OCI-LY7 (cell line): ENCODE data around the gene HGS. TPM values are rescaled to one million over a fixed set of nuclear protein-coding genes. Genes with fewer than 3 reads are reported as not detected.

Experiments used
- BruUV-seq: library from RNA; stranded (reverse); fragments of 400-500 nt; replicated peaks from 2 replicates; lab custom pipeline; 2021; lab: Mats Ljungman, UMichigan
- CTCF ChIA-PET: fragments of 300-600 bp; sonication (Branson Sonifier 250); formaldehyde crosslinking; loops from one replicate; lab custom pipeline; 2022; ENCODE audit warnings: antibody characterized with exemption; ENCODE audit not compliant: unreplicated experiment; lab: Charles Lee
- POLR2A ChIA-PET: fragments of 300-600 bp; sonication (Branson Sonifier 250); formaldehyde crosslinking; loops from one replicate; lab custom pipeline; 2022; ENCODE audit warnings: antibody characterized with exemption; lab: Charles Lee
- DNase-seq: peaks from one replicate; pipeline ENCODE4 v3.0.0-alpha.2; 2015; ENCODE audit warnings: low spot score
- H2AFZ ChIP-seq: fragments of 200-600 bp; sonication (generic), shearing (Covaris generic); 2 replicates; pipeline ENCODE4 v1.6.1; 2014; ENCODE audit warnings: mild to moderate bottlenecking, antibody characterized with exemption, low read length, moderate library complexity
- H3K27ac ChIP-seq: fragments of 200-600 bp; sonication (generic); 2 replicates; pipeline ENCODE4 v1.5.1; 2014; ENCODE audit warnings: mixed run types, low read depth, mild to moderate bottlenecking, moderate library complexity, low read length, inconsistent platforms; ENCODE audit not compliant: poor library complexity, severe bottlenecking
- H3K36me3 ChIP-seq: fragments of 200-600 bp; sonication (generic); 2 replicates; pipeline ENCODE4 v1.6.1; 2014; ENCODE audit warnings: mild to moderate bottlenecking, antibody characterized with exemption, low read length, moderate library complexity, mixed read lengths; ENCODE audit not compliant: insufficient read depth
- H3K4me1 ChIP-seq: fragments of 200-600 bp; sonication (generic); 2 replicates; pipeline ENCODE4 v1.5.1; 2014; ENCODE audit warnings: mild to moderate bottlenecking, low read length; ENCODE audit not compliant: insufficient read depth, poor library complexity, severe bottlenecking
- H3K4me2 ChIP-seq: fragments of 200-600 bp; sonication (generic); 2 replicates; pipeline ENCODE4 v1.6.1; 2014; ENCODE audit warnings: mild to moderate bottlenecking, low read length
- H3K4me3 ChIP-seq: fragments of 200-600 bp; sonication (generic); 2 replicates; pipeline ENCODE4 v1.5.1; 2014; ENCODE audit warnings: mild to moderate bottlenecking, low read depth, low read length; ENCODE audit not compliant: poor library complexity, severe bottlenecking
- H3K79me2 ChIP-seq: fragments of 200-600 bp; sonication (generic); 2 replicates; pipeline ENCODE4 v1.6.1; 2016; ENCODE audit warnings: low read depth, mild to moderate bottlenecking, low read length, moderate library complexity, mixed read lengths; ENCODE audit not compliant: insufficient read depth
- H3K9me2 ChIP-seq: fragments of 200-600 bp; sonication (generic); 2 replicates; pipeline ENCODE4 v1.6.1; 2016; ENCODE audit warnings: mild to moderate bottlenecking, low read length, mixed read lengths; ENCODE audit not compliant: insufficient read depth
- H3K9me3 ChIP-seq: fragments of 200-600 bp; sonication (generic); 2 replicates; pipeline ENCODE4 v1.6.1; 2014; ENCODE audit warnings: mild to moderate bottlenecking, mixed run types, low read length, mixed read lengths
- H4K20me1 ChIP-seq: fragments of 200-600 bp; sonication (generic); 2 replicates; pipeline ENCODE4 v1.6.1; 2014; ENCODE audit warnings: mild to moderate bottlenecking, antibody characterized with exemption, low read length, moderate library complexity, mixed read lengths; ENCODE audit not compliant: insufficient read depth
- CTCF ChIP-seq: fragments of 200-600 bp; sonication (generic); conservative IDR thresholded peaks from 2 replicates; pipeline ENCODE4 v1.5.1; 2014; ENCODE audit warnings: mild to moderate bottlenecking, antibody characterized with exemption, low read length, moderate library complexity, mixed read lengths
- EZH2phosphoT487 ChIP-seq: fragments of 200-600 bp; sonication (generic); IDR thresholded peaks from 2 replicates; pipeline ENCODE4 v1.6.1; 2018; ENCODE audit warnings: low read depth, borderline replicate concordance, mild to moderate bottlenecking, mixed run types, antibody characterized with exemption, low read length, moderate library complexity, mixed read lengths
- intact Hi-C: fragments of 100-400 bp; cut with micrococcal nuclease; formaldehyde crosslinking; loops from one replicate; pipeline ENCODE4 v1.10.0; 2022; ENCODE audit not compliant: unreplicated experiment
- total RNA-seq, 2 experiments: library from RNA; depleted of rRNA in 1 of 2; stranded (reverse); fragments of >200 nt in 1 of 2; shearing (Covaris generic) in 1 of 2; gene quantifications; 2 replicates each; pipeline ENCODE4 v1.2.3, GENCODE V29; 2014 to 2022

Gene HGS
- total RNA-seq, 2 experiments from 2014 or later: 162 to 175 TPM

GRCh38 chr17:81713556-81714411, 30.0 kb downstream of the HGS start:
- POLR2A ChIA-PET: interaction anchor here (0.5 to 1.5 kb wide), 2 partner anchors 11 kb away, joined by 5 to 10 read pairs; partner anchors contain the start of gene MRPL12
- intact Hi-C loops: loop anchor here (2.0 kb wide), 1 partner anchor 213 kb away; the partner anchor contains the start of gene MAFG
- H3K9me3 ChIP-seq: no peaks in the 10 kb centered on the region
- TF ChIP-seq CTCF (no peak), EZH2phosphoT487 (no peak)
- H3K9me2 ChIP-seq: no peaks in the 10 kb centered on the region
- H3K79me2 ChIP-seq: peaks cover 8% of the 10 kb centered on the region; the same call in 1 of the 2 replicates
- no peak for DNase-seq
- peak overlapping the region; percentile 76 for H3K4me3 ChIP-seq
- H4K20me1 ChIP-seq: no peaks in the 10 kb centered on the region
- CTCF ChIA-PET: no interaction called here
- H3K4me2 ChIP-seq: peak overlapping the region; percentile 93
- peaks cover 33% of the 10 kb centered on the region for H3K36me3 ChIP-seq
- BruUV-seq: no TSS peak
- peaks cover 27% of the 10 kb centered on the region for H3K4me1 ChIP-seq
- H2AFZ ChIP-seq: no peak overlapping the region
- H3K27ac ChIP-seq: no peak overlapping the region

DNA sequence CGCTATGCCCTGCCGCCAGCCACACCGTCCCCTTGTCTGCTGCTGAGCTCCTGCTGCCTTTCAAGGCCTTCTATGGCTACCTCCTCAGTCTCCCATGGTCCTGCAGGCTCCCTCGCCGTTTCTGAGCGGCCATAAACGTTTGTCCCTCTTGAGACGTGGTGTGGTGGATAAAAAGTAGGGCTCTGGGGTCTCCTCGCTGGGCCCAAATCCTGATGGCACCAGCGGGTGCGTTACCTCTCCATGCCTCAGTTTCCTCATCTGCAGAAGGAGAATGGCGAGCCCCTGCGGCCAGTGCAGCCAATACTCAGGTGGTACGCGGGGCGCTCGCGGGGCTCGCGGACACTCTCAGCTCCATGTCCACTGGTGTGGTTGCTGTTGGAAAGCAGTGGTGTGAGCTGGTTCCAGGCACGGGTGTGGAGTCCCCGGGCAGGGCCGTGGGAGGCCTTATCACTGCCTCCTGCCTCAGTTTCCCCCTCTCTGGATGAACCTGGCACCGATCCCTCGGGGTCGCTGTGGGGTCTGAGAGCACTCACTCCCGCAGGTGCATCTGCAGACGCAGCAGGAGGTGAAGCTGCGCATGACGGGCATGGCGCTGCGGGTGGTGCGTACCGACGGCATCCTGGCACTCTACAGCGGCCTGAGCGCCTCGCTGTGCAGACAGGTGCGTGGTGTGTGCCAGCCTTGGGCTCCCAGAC, 30.7 kb downstream of the HGS start:
- POLR2A ChIA-PET: interaction anchor here (0.5 kb wide), 1 partner anchor 10 kb away, joined by 5 read pairs; no protein-coding TSS in a partner anchor
- no peaks in the 10 kb centered on the region for H3K9me3 ChIP-seq
- no peak overlapping the region for H3K4me2 ChIP-seq

More for the DNA sequence above, 30.7 kb downstream of the HGS start:
- BruUV-seq: no TSS peak
- CTCF ChIA-PET: no interaction called here
- no peak overlapping the region for H3K4me3 ChIP-seq
- peaks cover 8% of the 10 kb centered on the region; the same call in 1 of the 2 replicates for H3K79me2 ChIP-seq
- intact Hi-C loops: no loop called here
- H2AFZ ChIP-seq: no peak overlapping the region
- TF ChIP-seq CTCF: no peak
- no peak for TF ChIP-seq EZH2phosphoT487
- no peaks in the 10 kb centered on the region for H3K9me2 ChIP-seq
- no peak overlapping the region for H3K27ac ChIP-seq
- H4K20me1 ChIP-seq: no peaks in the 10 kb centered on the region
- no peak for DNase-seq
- peaks cover 27% of the 10 kb centered on the region for H3K4me1 ChIP-seq
- H3K36me3 ChIP-seq: peaks cover 33% of the 10 kb centered on the region
